Ectodermal cell (in vitro differentiated cells): ENCODE measurements around the gene DYNC1H1.
"Not testable (repeated sequence)": the region's sequence is repeated elsewhere in the genome, so short reads cannot be mapped to it uniquely, and the experiment has no call there.

Experiments
- H3K27ac ChIP-seq: 2 replicates; pipeline ENCODE4 v1.7.0; 2013; ENCODE audit warnings: mild to moderate bottlenecking, low read depth, low read length; ENCODE audit not compliant: insufficient read depth, poor library complexity, severe bottlenecking
- H3K27me3 ChIP-seq: 2 replicates; pipeline ENCODE4 v1.7.0; 2013; ENCODE audit warnings: mild to moderate bottlenecking, low read length; ENCODE audit not compliant: insufficient read depth, control insufficient read depth, poor library complexity, severe bottlenecking
- H3K36me3 ChIP-seq: one replicate; pipeline ENCODE4 v1.7.0; 2013; ENCODE audit warnings: low read length; ENCODE audit not compliant: control insufficient read depth, insufficient read depth
- H3K4me1 ChIP-seq: one replicate; pipeline ENCODE4 v1.7.0; 2013; ENCODE audit warnings: low read length; ENCODE audit not compliant: control insufficient read depth, insufficient read depth
- H3K4me3 ChIP-seq: 2 replicates; pipeline ENCODE4 v1.7.0; 2013; ENCODE audit warnings: low read depth, low read length, control low read depth; ENCODE audit not compliant: insufficient read depth
- H3K9me3 ChIP-seq: 2 replicates; pipeline ENCODE4 v1.7.0; 2013; ENCODE audit warnings: mild to moderate bottlenecking, low read length, moderate library complexity; ENCODE audit not compliant: control insufficient read depth
- WGBS, 2 experiments: methylation state at CpG; one replicate each; pipeline ENCODE4 v1.1.7; 2013; ENCODE audit warnings: missing lambda C conversion rate in 2 of 2; 5-methylcytosine and 5-hydroxymethylcytosine counted together

DYNC1H1 gene

GRCh38 chr14:101975231-101975630 lies 10.9 kb downstream of the DYNC1H1 start:
- Histone ChIP-seq H3K9me3 (no peaks in the 10 kb centered on the region), H3K4me3 (no peak overlapping the region), H3K27ac (no peak overlapping the region), H3K36me3 (peaks cover 22% of the 10 kb centered on the region), H3K27me3 (no peaks in the 10 kb centered on the region), H3K4me1 (no peaks in the 10 kb centered on the region)
- WGBS, 2 experiments: 96 to 98% methylated on average over 7 of the region's 7 CpGs

GRCh38 chr14:101977311-101978071 lies 13.1 kb downstream of the DYNC1H1 start:
- no peaks in the 10 kb centered on the region for H3K9me3 ChIP-seq
- no peak overlapping the region for H3K27ac ChIP-seq
- no peaks in the 10 kb centered on the region for H3K27me3 ChIP-seq
- 95 to 97% methylated on average over 6 of the region's 6 CpGs for WGBS, 2 experiments
- no peaks in the 10 kb centered on the region for H3K4me1 ChIP-seq
- no peak overlapping the region for H3K4me3 ChIP-seq
- peaks cover 41% of the 10 kb centered on the region for H3K36me3 ChIP-seq

GRCh38 chr14:101979666-101980065 lies 15.3 kb downstream of the DYNC1H1 start:
- no peaks in the 10 kb centered on the region for H3K9me3 ChIP-seq
- WGBS, 2 experiments: 94 to 98% methylated on average over 6 of the region's 6 CpGs
- no peaks in the 10 kb centered on the region for H3K4me1 ChIP-seq
- H3K27ac ChIP-seq: no peak overlapping the region
- peaks cover 50% of the 10 kb centered on the region for H3K36me3 ChIP-seq
- no peak overlapping the region for H3K4me3 ChIP-seq
- no peaks in the 10 kb centered on the region for H3K27me3 ChIP-seq

GRCh38 chr14:101980251-101980650 lies 15.9 kb downstream of the DYNC1H1 start:
- 97 to 98% methylated on average over 10 of the region's 10 CpGs for WGBS, 2 experiments
- no peak overlapping the region for H3K27ac ChIP-seq
- no peak overlapping the region for H3K4me3 ChIP-seq
- H3K4me1 ChIP-seq: no peaks in the 10 kb centered on the region
- H3K36me3 ChIP-seq: peaks cover 50% of the 10 kb centered on the region
- no peaks in the 10 kb centered on the region for H3K9me3 ChIP-seq
- no peaks in the 10 kb centered on the region for H3K27me3 ChIP-seq

GRCh38 chr14:101980700-101981099 lies 16.3 kb downstream of the DYNC1H1 start:
- H3K27me3 ChIP-seq: no peaks in the 10 kb centered on the region
- H3K36me3 ChIP-seq: peaks cover 54% of the 10 kb centered on the region
- H3K4me1 ChIP-seq: no peaks in the 10 kb centered on the region
- H3K4me3 ChIP-seq: no peak overlapping the region
- no peak overlapping the region for H3K27ac ChIP-seq
- WGBS, 2 experiments: 95 to 97% methylated on average over 2 of the region's 2 CpGs
- no peaks in the 10 kb centered on the region for H3K9me3 ChIP-seq

GRCh38 chr14:101982621-101983020 lies 18.2 kb downstream of the DYNC1H1 start:
- Histone ChIP-seq H3K27me3 (no peaks in the 10 kb centered on the region), H3K4me1 (no peaks in the 10 kb centered on the region), H3K36me3 (peaks cover 70% of the 10 kb centered on the region), H3K27ac (no peak overlapping the region), H3K4me3 (no peak overlapping the region), H3K9me3 (no peaks in the 10 kb centered on the region)
- WGBS, 2 experiments: 75 to 92% methylated on average over 4 to 5 of the region's 6 CpGs

GRCh38 chr14:101984831-101985230 lies 20.5 kb downstream of the DYNC1H1 start:
- not testable (repeated sequence) for H3K9me3 ChIP-seq, H3K27ac ChIP-seq, H3K27me3 ChIP-seq, H3K4me3 ChIP-seq, H3K4me1 ChIP-seq
- peaks cover 77% of the 10 kb centered on the region for H3K36me3 ChIP-seq
- 95 to 98% methylated on average over 12 of the region's 12 CpGs for WGBS, 2 experiments

- WGBS, 2 experiments: 95 to 96% methylated on average over 16 of the region's 16 CpGs
- Histone ChIP-seq H3K27ac (no peak overlapping the region), H3K9me3 (no peaks in the 10 kb centered on the region), H3K4me1 (no peaks in the 10 kb centered on the region), H3K27me3 (no peaks in the 10 kb centered on the region), H3K4me3 (no peak overlapping the region), H3K36me3 (peaks cover 73% of the 10 kb centered on the region)
Measured at GRCh38 chr14:101985957-101986356, 21.6 kb downstream of the DYNC1H1 start.

- Histone ChIP-seq H3K9me3 (no peaks in the 10 kb centered on the region), H3K27ac (no peak overlapping the region), H3K27me3 (no peaks in the 10 kb centered on the region), H3K36me3 (peaks cover 72% of the 10 kb centered on the region), H3K4me1 (no peaks in the 10 kb centered on the region), H3K4me3 (no peak overlapping the region)
- whole genome bisulfite sequencing, 2 experiments: 94 to 96% methylated on average over 7 of the region's 7 CpGs
Measured at GRCh38 chr14:101986953-101987352, 22.6 kb downstream of the DYNC1H1 start.

GRCh38 chr14:101988377-101988776 lies 24.0 kb downstream of the DYNC1H1 start:
- Histone ChIP-seq H3K36me3 (peaks cover 75% of the 10 kb centered on the region), H3K4me1 (no peaks in the 10 kb centered on the region), H3K4me3 (no peak overlapping the region), H3K27me3 (no peaks in the 10 kb centered on the region), H3K27ac (no peak overlapping the region), H3K9me3 (no peaks in the 10 kb centered on the region)
- 96 to 98% methylated on average over 5 of the region's 6 CpGs for WGBS, 2 experiments
